Right lobe of liver (tissue), 4 donors: Measurements from ENCODE around the gene RNU5D-1.

Experiments used
- CTCF ChIP-seq, 4 donors: fragments of 200-600 bp in 3 of 4; fragments of 450-650 bp in 1 of 4; IDR thresholded peaks; one replicate each; pipeline versions ENCODE4 v1.5.1 to v1.8.0; 2016 to 2022; ENCODE audit warnings: antibody characterized with exemption in 4 of 4, mild to moderate bottlenecking in 2 of 4
- POLR2A ChIP-seq: fragments of 450-650 bp; IDR thresholded peaks from one replicate; pipeline ENCODE4 v1.6.1; 2017; ENCODE audit warnings: antibody characterized with exemption, mild to moderate bottlenecking
- donor health status: DM: no; HTN: no; CAD: no.
- donor health status: DM: no; HTN: no; CAD: no.
- donor health status: DM: no; HTN: yes; CAD: no.

GRCh38 chr1:44714532-44714931 is 16.4 kb downstream of the RNU5D-1 start:
- TF ChIP-seq CTCF (IDR thresholded peaks at IDR 0.05) (no peak), POLR2A (no peak)
